BE2C (cell line): ENCODE results near the gene LPO.

Experiments
- DNase-seq: peaks from one replicate; pipeline ENCODE4 v3.0.0-alpha.2; 2020
- H3K27me3 ChIP-seq: fragments of 250-450 bp; sonication (Bioruptor Pico); 2 replicates; pipeline ENCODE4 v1.5.1; 2020; ENCODE audit warnings: mild to moderate bottlenecking
- H3K36me3 ChIP-seq: fragments of 250-450 bp; sonication (Bioruptor Pico); 2 replicates; pipeline ENCODE4 v1.5.1; 2020; ENCODE audit warnings: mild to moderate bottlenecking
- H3K4me1 ChIP-seq: fragments of 250-450 bp; sonication (Bioruptor Pico); 2 replicates; pipeline ENCODE4 v1.5.1; 2020
- H3K4me3 ChIP-seq: 2 replicates; pipeline ENCODE4 v1.5.1; 2011; ENCODE audit warnings: low read depth, low read length
- H3K9me3 ChIP-seq: fragments of 250-450 bp; sonication (Bioruptor Pico); 2 replicates; pipeline ENCODE4 v1.5.1; 2020
- CTCF ChIP-seq: IDR thresholded peaks from 2 replicates; pipeline ENCODE4 v1.5.1; 2012; ENCODE audit warnings: mild to moderate bottlenecking, low read depth, low read length

LPO gene

GRCh38 chr17:58219789-58220183, 18.6 kb upstream of the LPO start:
- H3K9me3 ChIP-seq: no peaks in the 10 kb centered on the region
- no peaks in the 10 kb centered on the region for H3K27me3 ChIP-seq
- peak overlapping the region; percentile 97 for H3K4me3 ChIP-seq
- H3K4me1 ChIP-seq: no peaks in the 10 kb centered on the region
- no peak for TF ChIP-seq CTCF
- no peaks in the 10 kb centered on the region for H3K36me3 ChIP-seq
- DNase-seq: no peak

GRCh38 chr17:58224315-58224714, 14.1 kb upstream of the LPO start:
- no peaks in the 10 kb centered on the region for H3K9me3 ChIP-seq
- no peaks in the 10 kb centered on the region for H3K36me3 ChIP-seq
- no peak for TF ChIP-seq CTCF
- no peak for DNase-seq
- peaks cover 3% of the 10 kb centered on the region for H3K27me3 ChIP-seq
- no peaks in the 10 kb centered on the region for H3K4me1 ChIP-seq
- H3K4me3 ChIP-seq: no peak overlapping the region

GRCh38 chr17:58227733-58228132, 10.7 kb upstream of the LPO start:
- TF ChIP-seq CTCF: no peak
- Histone ChIP-seq H3K27me3 (peaks cover 16% of the 10 kb centered on the region), H3K4me1 (no peaks in the 10 kb centered on the region), H3K4me3 (no peak overlapping the region), H3K36me3 (no peaks in the 10 kb centered on the region), H3K9me3 (no peaks in the 10 kb centered on the region)
- DNase-seq: no peak

GRCh38 chr17:58228679-58229078, 9.7 kb upstream of the LPO start:
- Histone ChIP-seq H3K4me1 (no peaks in the 10 kb centered on the region), H3K9me3 (no peaks in the 10 kb centered on the region), H3K4me3 (no peak overlapping the region), H3K27me3 (peaks cover 26% of the 10 kb centered on the region), H3K36me3 (no peaks in the 10 kb centered on the region)
- TF ChIP-seq CTCF: no peak
- DNase-seq: no peak

- H3K9me3 ChIP-seq: no peaks in the 10 kb centered on the region
- no peak for DNase-seq
- H3K27me3 ChIP-seq: peaks cover 29% of the 10 kb centered on the region
- TF ChIP-seq CTCF: no peak
- H3K36me3 ChIP-seq: no peaks in the 10 kb centered on the region; the same call in 1 of the 2 replicates
- H3K4me3 ChIP-seq: no peak overlapping the region
- H3K4me1 ChIP-seq: no peaks in the 10 kb centered on the region
Measured at GRCh38 chr17:58229384-58229783, 9.0 kb upstream of the LPO start.

- no peaks in the 10 kb centered on the region; the same call in 1 of the 2 replicates for H3K36me3 ChIP-seq
- TF ChIP-seq CTCF: no peak
- H3K4me3 ChIP-seq: no peak overlapping the region
- H3K9me3 ChIP-seq: no peaks in the 10 kb centered on the region
- no peak for DNase-seq
- peaks cover 34% of the 10 kb centered on the region for H3K27me3 ChIP-seq
- H3K4me1 ChIP-seq: no peaks in the 10 kb centered on the region
Measured at GRCh38 chr17:58229881-58230280, 8.5 kb upstream of the LPO start.
